Peyer's patch (tissue), 4 donors: ENCODE data around the gene ZMYND19. TPM values are rescaled to one million over a fixed set of nuclear protein-coding genes. Genes with fewer than 3 reads are reported as not detected.

Source experiments
- DNase-seq, 3 donors: peaks; one replicate each; pipeline ENCODE4 v3.0.0-alpha.2; 2017 to 2019
- H3K27ac ChIP-seq, 4 donors: fragments of 200-600 bp; sonication (generic); one replicate each; pipeline ENCODE4 v1.5.1; 2016 to 2019
- H3K27me3 ChIP-seq, 2 donors: fragments of 200-600 bp; sonication (generic); one replicate each; pipeline ENCODE4 v1.5.1; 2019
- H3K36me3 ChIP-seq, 3 donors: fragments of 200-600 bp; sonication (generic); one replicate each; pipeline ENCODE4 v1.5.1; 2016 to 2019
- H3K4me1 ChIP-seq, 4 donors: fragments of 200-600 bp; sonication (generic); one replicate each; pipeline ENCODE4 v1.5.1; 2016 to 2019
- H3K4me3 ChIP-seq, 4 donors: fragments of 200-600 bp; sonication (generic); 1 replicate in 3 of 4; 2 replicates in 1 of 4; pipeline ENCODE4 v1.5.1; 2016 to 2019; ENCODE audit warnings: mild to moderate bottlenecking in 1 of 4
- H3K9me3 ChIP-seq, 4 donors: fragments of 200-600 bp; sonication (generic); one replicate each; pipeline ENCODE4 v1.5.1; 2016 to 2019; ENCODE audit warnings: mild to moderate bottlenecking in 1 of 4
- CTCF ChIP-seq, 6 experiments: fragments of 450-650 bp in 4 of 6; fragments of 200-600 bp in 2 of 6; sonication (generic) in 1 of 6; IDR thresholded peaks; one replicate each; pipeline ENCODE4 v1.5.1; 2017 to 2019; ENCODE audit warnings: antibody characterized with exemption in 6 of 6, mild to moderate bottlenecking in 3 of 6, moderate library complexity in 1 of 6
- POLR2A ChIP-seq, 2 donors: fragments of 450-650 bp; IDR thresholded peaks; one replicate each; pipeline ENCODE4 v1.5.1; 2017; ENCODE audit warnings: antibody characterized with exemption in 2 of 2, mild to moderate bottlenecking in 2 of 2, moderate library complexity in 2 of 2
- total RNA-seq, 4 donors: library from RNA; depleted of rRNA; stranded (reverse); fragments of >200 nt; gene quantifications; one replicate each; pipeline ENCODE4 v1.1.0, GENCODE V29; 2016

The ZMYND19 gene
- total RNA-seq, 4 donors from 2014 or later = 8.8 to 16.8 (median 12.9) TPM

- no peaks in the 10 kb centered on the region for H3K27me3 ChIP-seq
- no peaks in the 10 kb centered on the region for H3K9me3 ChIP-seq
- H3K4me3 ChIP-seq = peak overlapping the region in 2 of 4 donors; percentile 25 to 30
- no peak for TF ChIP-seq POLR2A (IDR thresholded peaks at IDR 0.05)
- no peak for TF ChIP-seq CTCF (IDR thresholded peaks at IDR 0.05)
- peaks cover 0 to 41% (median 0%) of the 10 kb centered on the region in 3 donors for H3K36me3 ChIP-seq
- DNase-seq = no peak
- H3K4me1 ChIP-seq = peaks cover 2 to 54% (median 15%) of the 10 kb centered on the region in 4 donors
- peak overlapping the region in 3 of 4 donors; percentile 85 to 96 (median 94) for H3K27ac ChIP-seq
Measured at GRCh38 chr9:137612741-137613142, 22.4 kb upstream of the ZMYND19 start.

- Histone ChIP-seq H3K4me3 (peak overlapping the region in 2 of 4 donors; percentile 30), H3K9me3 (no peaks in the 10 kb centered on the region), H3K36me3 (peaks cover 0 to 41% (median 0%) of the 10 kb centered on the region in 3 donors), H3K27me3 (no peaks in the 10 kb centered on the region), H3K4me1 (peaks cover 7 to 54% (median 14%) of the 10 kb centered on the region in 4 donors), H3K27ac (peak overlapping the region in 3 of 4 donors; percentile 85 to 96 (median 94))
- peak in 2 of 3 donors; percentile 93 to 94 for DNase-seq
- TF ChIP-seq CTCF (IDR thresholded peaks at IDR 0.05) = no peak
- TF ChIP-seq POLR2A (IDR thresholded peaks at IDR 0.05) = peak; percentile 73 to 90
Measured at GRCh38 chr9:137611623-137612609, 21.6 kb upstream of the ZMYND19 start.

- TF ChIP-seq CTCF (IDR thresholded peaks at IDR 0.05) = no peak
- no peak for TF ChIP-seq POLR2A (IDR thresholded peaks at IDR 0.05)
- Histone ChIP-seq H3K4me3 (no peak overlapping the region), H3K4me1 (peaks cover 13 to 58% (median 19%) of the 10 kb centered on the region in 4 donors), H3K27me3 (no peaks in the 10 kb centered on the region), H3K27ac (peak overlapping the region in 3 of 4 donors; percentile 85 to 96 (median 94)), H3K9me3 (no peaks in the 10 kb centered on the region), H3K36me3 (peaks cover 0 to 36% (median 0%) of the 10 kb centered on the region in 3 donors)
- DNase-seq = no peak
Measured at GRCh38 chr9:137610944-137611343, 20.6 kb upstream of the ZMYND19 start.

- no peaks in the 10 kb centered on the region for H3K27me3 ChIP-seq
- H3K9me3 ChIP-seq = no peaks in the 10 kb centered on the region
- peak overlapping the region in 3 of 4 donors; percentile 92 to 99 (median 99) for H3K27ac ChIP-seq
- peaks cover 0 to 8% (median 0%) of the 10 kb centered on the region in 3 donors for H3K36me3 ChIP-seq
- H3K4me1 ChIP-seq = peaks cover 7 to 52% (median 24%) of the 10 kb centered on the region in 4 donors
- TF ChIP-seq CTCF (IDR thresholded peaks at IDR 0.05) (no peak), POLR2A (IDR thresholded peaks at IDR 0.05) (no peak)
- peak overlapping the region; percentile 95 to 100 (median 98) for H3K4me3 ChIP-seq
- DNase-seq = no peak
Measured at GRCh38 chr9:137607141-137607857, 17.0 kb upstream of the ZMYND19 start.

- Histone ChIP-seq H3K27me3 (no peaks in the 10 kb centered on the region), H3K4me3 (peak overlapping the region; percentile 95 to 100 (median 98)), H3K27ac (peak overlapping the region; percentile 92 to 99 (median 96)), H3K4me1 (peaks cover 7 to 47% (median 21%) of the 10 kb centered on the region in 4 donors), H3K36me3 (peaks cover 0 to 8% (median 0%) of the 10 kb centered on the region in 3 donors), H3K9me3 (no peaks in the 10 kb centered on the region)
- peak in 1 of 3 donors; percentile 62 for DNase-seq
- TF ChIP-seq POLR2A (IDR thresholded peaks at IDR 0.05) (no peak), CTCF (IDR thresholded peaks at IDR 0.05) (no peak)
Measured at GRCh38 chr9:137606734-137607138, 16.4 kb upstream of the ZMYND19 start.
